Amniotic stem cell (primary cell): ENCODE results near the gene ARFGEF3.

Experiments
- DNase-seq: peaks from one replicate; lab custom pipeline; 2025; lab: John Stamatoyannopoulos, UW

The ARFGEF3 gene

GRCh38 chr6:138162955-138163575 is 1.3 kb downstream of the ARFGEF3 start:
- no peak for DNase-seq

- DNase-seq, result no peak
Observed at GRCh38 chr6:138175596-138175995, 13.9 kb downstream of the ARFGEF3 start.

- no peak for DNase-seq
Observed at GRCh38 chr6:138176652-138177232, 15.0 kb downstream of the ARFGEF3 start.

GRCh38 chr6:138182939-138183789 is 21.4 kb downstream of the ARFGEF3 start:
- no peak for DNase-seq

- DNase-seq, result no peak
Observed at GRCh38 chr6:138183790-138184134, 22.0 kb downstream of the ARFGEF3 start.

- no peak for DNase-seq
Observed at GRCh38 chr6:138184230-138184629, 22.5 kb downstream of the ARFGEF3 start.

- no peak for DNase-seq
Observed at GRCh38 chr6:138187156-138187555, 25.4 kb downstream of the ARFGEF3 start.

GRCh38 chr6:138188278-138188941 is 26.7 kb downstream of the ARFGEF3 start:
- no peak for DNase-seq

- DNase-seq, result no peak
Observed at GRCh38 chr6:138194287-138194686, 32.5 kb downstream of the ARFGEF3 start.

GRCh38 chr6:138196122-138196738 is 34.5 kb downstream of the ARFGEF3 start:
- no peak for DNase-seq

- no peak for DNase-seq
Observed at GRCh38 chr6:138197570-138197969, 35.8 kb downstream of the ARFGEF3 start.

- DNase-seq, result no peak
Observed at GRCh38 chr6:138198430-138199091, 36.8 kb downstream of the ARFGEF3 start.

GRCh38 chr6:138201836-138202235 is 40.1 kb downstream of the ARFGEF3 start:
- DNase-seq, result no peak

- DNase-seq, result no peak
Observed at GRCh38 chr6:138203315-138203714, 41.6 kb downstream of the ARFGEF3 start.

GRCh38 chr6:138204303-138204702 is 42.6 kb downstream of the ARFGEF3 start:
- DNase-seq, result no peak

GRCh38 chr6:138204792-138205384 is 43.1 kb downstream of the ARFGEF3 start:
- no peak for DNase-seq

GRCh38 chr6:138205437-138206094 is 43.8 kb downstream of the ARFGEF3 start:
- no peak for DNase-seq

GRCh38 chr6:138206862-138207261 is 45.1 kb downstream of the ARFGEF3 start:
- DNase-seq, result no peak

GRCh38 chr6:138211048-138211581 is 49.4 kb downstream of the ARFGEF3 start:
- DNase-seq, result no peak

GRCh38 chr6:138211601-138212000 is 49.9 kb downstream of the ARFGEF3 start:
- no peak for DNase-seq
